NCI-H1092 treated with DMSO at 0.1 percent for 48 hours (cell line): ENCODE measurements around the gene TMEM184A.
"Not testable (repeated sequence)": the region's sequence is repeated elsewhere in the genome, so short reads cannot be mapped to it uniquely, and the experiment has no call there.

Experiments used
- DNase-seq: peaks from one replicate; lab custom pipeline; 2025; lab: John Stamatoyannopoulos, UW

TMEM184A gene

DNA sequence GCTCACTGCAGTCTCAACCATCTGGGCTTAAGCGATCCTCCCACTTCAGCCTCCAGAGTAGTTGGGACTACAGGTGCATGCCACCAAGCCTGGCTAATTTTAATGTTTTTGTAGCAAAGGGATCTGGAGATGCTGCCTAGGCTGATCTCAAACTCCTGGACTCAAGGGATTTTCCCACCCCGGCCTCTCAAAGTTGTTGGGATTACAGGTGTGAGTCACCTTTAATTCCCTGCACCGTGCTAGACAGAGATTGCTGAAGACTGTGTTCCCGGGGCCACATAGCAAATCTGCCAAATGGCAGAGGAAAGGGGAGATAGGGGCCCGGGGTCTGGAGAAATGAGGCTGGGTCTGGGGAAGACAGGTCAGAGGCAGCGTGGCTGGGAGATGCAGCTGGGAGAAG lies 34.5 kb upstream of the TMEM184A start:
- no peak for DNase-seq

DNA sequence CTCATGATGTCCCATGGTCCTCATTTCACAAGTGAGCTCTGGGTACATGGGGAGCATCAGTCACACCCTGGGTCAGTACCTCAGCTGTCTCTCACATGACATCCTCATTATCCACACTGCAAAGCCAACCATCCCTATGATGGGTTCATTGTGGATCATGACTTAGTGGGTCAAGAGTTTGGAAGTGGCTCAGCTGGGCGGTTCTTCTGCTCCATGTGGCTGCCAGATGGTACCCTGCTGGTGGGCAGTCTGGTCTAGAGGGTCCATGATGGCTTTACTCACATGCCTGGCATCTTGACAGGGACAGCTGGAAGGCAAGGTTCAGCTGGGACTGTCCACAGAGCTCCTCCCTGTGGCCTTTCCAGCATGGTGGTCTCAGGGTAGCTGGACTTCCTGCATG lies 33.0 kb upstream of the TMEM184A start:
- DNase-seq, result no peak

DNA sequence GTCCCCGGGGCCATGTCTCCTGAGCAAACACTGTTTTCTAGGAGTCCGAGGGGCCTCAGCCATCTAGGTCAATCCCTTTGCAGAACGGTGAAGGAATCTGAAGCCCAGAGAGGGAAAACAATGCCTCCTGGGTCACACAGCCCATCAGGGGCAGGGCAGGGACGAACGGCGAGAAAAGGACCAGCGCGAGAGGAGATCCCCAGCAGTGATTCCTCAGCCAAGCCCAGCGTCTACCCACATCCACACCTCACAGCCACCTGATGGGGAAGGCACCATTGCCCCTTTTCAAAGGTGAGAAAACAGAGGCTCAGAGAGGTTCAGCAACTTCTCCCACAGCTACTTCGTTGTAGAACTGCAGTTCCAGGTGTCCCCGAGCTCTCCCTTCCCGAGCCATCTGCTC lies 31.7 kb upstream of the TMEM184A start:
- DNase-seq, result no peak

DNA sequence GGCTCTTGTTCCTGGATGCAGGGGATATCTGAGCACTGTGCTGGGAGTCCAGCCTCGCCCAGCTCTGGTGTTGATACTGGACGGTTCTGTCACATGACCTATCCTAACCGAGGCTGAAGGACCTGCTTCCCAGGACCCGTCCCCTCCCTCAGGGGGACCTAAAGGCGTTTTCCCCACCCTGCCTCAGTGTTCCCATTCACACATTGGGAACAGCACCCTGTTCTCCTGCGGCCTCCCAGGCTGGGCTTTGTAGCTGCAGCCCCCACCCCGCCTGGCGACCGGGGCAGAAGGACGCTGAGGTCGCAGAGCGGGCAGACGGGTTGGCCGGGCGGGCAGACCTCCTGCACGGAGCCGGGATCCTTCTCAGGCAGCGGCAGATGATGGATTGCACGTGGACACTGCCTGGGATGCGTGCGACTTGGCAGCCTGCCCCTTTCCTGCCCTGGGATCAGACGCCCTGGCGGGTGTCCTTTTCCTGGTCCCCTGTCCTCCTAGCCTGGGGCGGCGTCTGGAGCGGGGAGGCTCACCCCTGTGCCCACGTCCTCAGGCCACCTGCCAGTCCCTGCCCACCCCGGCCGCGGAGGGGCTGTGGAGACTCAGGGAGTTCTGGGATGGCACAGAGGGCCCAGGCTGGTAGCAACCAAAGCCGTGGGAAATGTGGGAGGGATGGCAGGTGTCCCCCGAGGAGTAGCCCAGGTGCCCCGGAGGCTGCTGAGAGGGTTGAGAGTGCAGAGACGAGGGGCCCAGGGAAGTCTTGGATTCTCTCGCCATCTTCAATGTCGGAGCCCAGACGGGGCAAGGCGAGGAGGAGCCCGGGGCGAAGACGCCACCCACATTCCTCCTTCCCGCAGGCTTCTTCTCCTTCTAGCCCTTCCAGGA lies 31.1 kb upstream of the TMEM184A start:
- peak; percentile 11 for DNase-seq

DNA sequence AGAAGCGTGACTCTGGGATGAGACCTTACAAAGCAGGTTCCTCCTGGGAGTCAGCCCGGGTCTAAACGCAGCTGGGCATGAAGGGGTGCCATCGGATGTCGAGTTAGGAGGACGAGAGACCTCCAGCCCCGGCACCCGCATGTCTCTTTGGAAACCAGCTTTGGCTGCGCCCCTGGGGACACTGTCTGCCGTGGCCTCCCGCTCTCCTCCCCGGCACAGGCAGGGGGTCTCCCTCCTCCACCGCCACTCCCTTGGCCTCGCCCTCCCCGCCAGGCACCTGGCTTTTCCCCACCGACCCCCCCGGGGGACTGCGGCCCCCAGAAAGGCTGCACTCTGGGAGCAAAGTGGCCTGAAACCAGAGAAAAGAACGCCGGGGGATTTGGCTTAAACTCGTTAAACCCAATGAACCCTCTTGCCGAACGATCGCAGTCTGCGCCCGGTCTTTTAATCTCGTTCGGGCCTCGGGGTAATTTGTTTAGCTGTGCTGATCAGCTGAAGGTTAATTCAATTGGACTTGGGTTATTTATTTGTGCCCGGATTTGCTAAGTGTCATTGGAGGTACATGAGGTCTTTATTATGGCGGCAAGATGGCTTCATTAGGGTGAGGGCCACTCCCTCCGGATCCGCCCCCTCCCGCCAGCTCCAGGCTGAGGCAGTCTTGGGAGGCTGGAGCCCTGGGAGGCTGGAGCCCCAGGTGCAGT lies 30.3 kb upstream of the TMEM184A start:
- DNase-seq, result peak; percentile 5

DNA sequence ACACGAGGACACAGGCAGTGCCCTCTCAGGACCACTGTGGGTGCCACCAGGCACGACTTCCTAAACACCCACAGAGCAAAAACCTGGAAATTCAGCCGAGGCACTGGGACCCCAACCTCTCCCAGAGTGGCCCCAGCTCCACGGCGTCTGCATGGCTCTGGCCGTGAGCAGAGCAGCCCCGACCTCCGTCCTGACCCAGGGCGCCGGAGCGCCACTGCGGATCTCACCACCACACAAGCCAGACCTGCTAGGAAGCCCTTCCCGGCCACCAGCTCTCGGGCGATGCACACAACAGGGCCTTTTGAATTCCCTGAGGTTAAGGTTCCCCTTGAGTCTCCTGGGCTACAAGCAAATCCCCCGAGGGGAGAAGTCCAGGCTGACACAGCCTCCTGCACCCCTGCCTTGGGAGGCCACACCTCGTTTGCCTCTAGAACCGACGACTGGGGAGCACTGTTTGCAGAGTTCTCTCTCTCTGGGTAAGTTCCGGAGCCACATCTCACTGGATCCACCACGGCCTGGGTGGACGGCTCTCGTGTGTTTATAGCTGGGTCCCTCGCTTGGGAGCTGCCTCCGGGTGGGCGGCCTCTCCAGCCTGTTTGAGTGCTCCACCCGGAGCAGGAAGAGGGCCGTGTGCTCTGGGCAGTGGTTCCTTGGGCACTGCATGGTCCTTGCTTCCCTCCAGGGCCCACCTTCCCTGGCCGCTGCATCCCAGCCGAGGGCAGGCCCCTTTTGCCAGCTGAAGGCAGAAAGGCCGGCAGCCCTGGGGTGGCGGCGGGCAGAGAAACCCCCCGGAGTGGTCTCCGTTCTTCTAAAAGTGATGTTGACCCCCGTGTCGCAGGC lies 29.4 kb upstream of the TMEM184A start:
- no peak for DNase-seq

DNA sequence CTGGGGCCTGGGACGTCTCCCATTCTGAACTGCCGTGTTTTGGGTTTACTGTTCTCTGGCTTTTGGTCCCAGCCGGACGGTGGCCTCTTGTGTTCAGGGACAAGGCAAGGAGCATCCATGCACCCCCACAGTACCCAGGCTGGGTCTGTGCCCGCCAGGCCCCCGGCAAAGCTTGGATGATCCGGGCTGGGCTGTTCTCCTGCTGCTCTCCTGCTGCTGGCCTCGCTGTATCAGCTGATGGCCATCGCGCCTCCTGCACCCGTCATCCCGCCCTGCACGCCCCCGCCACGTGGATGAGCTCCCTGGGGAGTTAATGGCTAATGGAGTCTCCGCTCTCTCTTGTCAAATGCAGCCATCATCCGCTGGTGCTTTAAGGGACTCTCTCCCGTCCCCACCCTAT lies 28.7 kb upstream of the TMEM184A start:
- DNase-seq, result no peak

DNA sequence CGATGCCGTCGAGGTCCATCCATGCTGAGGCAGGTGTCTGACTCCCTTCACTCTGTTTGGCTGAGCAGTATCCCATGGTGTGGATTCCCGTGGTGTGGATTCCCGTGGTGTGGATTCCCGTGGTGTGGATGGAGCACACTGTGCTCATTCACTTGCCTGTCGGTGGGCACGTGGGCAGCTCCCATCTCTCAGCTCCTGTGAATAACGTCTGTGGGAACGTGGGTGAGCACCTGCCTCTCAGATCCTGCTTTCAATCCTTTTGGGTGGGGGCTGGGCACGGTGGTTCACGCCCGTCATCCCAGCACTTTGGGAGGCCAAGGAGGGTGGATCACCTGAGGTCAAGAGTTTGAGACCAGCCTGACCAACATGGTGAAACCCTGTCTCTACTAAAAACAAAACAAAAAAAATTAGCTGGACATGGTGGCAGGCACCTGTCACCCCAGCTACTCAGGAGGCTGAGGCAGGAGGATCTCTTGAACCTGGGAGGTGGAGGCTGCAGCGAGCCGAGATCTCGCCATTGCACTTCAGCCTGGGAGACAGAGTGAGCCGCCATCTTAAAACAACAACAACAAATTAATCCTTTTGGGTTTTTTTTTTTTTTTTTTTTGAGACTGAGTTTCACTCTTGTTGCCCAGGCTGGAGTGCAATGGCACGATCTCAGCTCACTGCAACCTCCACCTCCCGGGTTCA lies 27.4 kb upstream of the TMEM184A start:
- not testable (repeated sequence) for DNase-seq

DNA sequence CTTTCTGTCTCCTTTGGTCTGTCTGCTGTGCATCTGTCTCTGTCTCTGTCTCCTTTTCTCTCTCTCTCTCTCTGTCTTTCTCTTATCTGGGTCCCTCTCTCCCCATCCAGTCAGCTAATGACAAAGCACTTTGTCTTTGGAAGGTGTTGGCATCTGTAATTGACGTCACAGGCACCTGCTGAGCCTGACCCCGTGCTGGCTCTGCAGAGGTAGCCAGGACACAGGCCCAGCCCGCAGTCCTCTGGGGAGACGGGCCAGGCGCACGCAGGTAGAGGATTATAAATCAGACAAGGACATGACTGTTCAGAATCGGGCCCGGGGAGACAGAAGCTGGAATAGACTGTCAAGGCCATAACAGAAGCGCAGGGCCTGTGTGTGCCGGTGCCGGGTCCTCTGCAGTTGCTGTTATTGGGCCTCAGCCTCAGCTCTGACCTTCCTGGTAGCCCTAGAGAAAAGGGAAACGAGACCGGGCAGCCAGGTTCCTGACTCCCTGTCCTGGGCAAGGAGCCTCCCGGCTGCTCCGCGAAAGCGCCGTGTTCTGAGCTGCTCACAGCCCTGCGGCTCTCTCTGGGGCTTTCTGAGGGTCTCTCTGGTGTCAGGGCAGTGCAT lies 24.5 kb upstream of the TMEM184A start:
- no peak for DNase-seq

DNA sequence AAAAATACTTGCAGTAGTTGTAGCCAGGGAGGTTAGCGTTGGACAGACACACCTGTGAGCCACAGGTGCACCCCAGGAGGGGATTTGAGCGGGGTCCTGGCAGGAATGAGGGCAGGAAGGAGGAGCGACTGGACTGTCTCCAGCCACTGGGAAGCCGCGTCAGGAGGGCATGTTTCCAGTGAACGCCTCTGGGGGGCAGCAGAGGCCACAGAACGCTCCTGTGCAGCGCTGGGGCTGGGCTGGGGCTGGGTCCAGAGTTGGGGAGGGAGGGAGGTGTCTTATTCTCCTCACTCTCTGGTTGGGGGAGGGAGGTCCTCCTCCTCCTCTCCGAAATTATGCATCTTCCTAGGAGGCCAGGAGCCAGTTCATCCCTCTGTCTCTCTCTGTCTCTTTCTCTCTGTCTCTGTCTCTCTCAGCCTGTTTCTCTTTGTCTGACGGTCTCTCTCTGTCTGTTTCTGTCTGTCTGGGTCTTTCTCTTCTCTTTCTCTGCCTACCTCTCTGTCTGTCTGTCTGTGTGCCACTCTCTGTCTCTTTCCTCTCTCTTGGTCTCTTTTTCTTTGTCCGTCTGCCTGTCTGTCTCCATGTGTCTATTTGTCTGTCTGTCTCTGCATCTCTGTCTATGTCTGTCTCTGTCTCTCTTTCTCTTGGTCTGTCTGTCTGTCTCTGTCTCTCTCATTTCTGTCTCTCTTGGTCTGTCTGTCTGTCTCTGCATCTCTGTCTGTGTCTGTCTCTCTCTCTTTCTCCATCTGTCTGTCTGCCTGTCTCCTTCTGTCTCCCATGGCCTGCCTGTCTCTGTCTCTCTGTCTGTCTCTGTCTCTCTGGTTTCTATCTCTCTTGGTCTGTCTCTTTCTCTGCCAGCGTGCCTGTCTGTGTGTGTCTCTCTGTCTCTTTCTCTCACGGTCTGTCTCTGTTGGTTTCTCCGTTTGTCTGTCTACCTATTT lies 23.7 kb upstream of the TMEM184A start:
- peak; percentile 58 for DNase-seq

DNA sequence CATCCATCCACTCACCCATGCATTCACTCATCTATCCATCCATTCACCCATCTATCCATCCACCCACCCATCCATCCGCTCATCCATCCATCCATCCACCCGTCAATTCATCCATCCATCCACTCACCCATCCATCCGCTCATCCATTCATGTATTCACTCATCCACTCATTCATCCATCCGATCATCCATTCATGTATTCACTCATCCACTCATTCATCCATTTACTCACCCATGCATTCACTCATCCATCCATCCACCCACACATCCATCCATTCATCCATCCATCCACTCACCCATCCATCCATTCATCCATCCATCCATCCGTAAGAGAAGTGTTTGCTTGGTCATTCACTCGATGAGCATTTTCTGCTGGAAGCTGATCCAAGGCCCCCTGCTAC lies 22.5 kb upstream of the TMEM184A start:
- DNase-seq, result no peak

DNA sequence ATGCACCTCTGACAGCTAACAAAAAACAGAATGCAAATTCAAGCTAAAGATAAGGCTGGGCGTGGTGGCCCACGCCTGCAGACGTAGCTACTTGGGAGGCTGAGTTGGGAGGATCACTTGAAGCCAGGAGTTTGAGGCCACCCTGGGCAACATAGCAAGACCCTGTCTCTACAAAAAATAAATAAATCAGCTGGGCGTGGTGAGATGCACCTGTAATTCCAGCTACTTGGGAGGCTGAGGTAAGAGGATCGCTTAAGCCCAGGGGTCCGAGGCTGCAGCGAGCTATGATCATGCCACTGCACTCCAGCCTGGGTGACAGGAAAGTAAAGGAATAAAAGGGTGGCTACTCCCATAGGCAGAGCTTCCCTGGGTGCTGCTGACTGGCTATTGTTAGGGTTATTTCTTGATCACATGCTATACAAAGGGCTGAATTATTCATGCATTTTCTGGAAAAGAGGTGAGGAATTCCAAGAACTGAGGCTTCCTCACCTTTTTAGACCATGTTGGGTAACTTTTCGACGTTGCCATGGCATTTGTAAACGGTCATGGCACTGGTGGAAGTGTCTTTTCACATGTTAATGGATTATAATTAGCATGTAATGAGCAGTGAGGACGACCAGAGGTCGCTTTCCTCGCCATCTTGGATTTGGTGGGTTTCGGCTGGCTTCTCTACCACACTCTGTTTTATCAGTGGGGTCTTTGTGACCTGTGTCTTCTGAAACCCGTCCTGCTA lies 20.7 kb upstream of the TMEM184A start:
- DNase-seq, result no peak

DNA sequence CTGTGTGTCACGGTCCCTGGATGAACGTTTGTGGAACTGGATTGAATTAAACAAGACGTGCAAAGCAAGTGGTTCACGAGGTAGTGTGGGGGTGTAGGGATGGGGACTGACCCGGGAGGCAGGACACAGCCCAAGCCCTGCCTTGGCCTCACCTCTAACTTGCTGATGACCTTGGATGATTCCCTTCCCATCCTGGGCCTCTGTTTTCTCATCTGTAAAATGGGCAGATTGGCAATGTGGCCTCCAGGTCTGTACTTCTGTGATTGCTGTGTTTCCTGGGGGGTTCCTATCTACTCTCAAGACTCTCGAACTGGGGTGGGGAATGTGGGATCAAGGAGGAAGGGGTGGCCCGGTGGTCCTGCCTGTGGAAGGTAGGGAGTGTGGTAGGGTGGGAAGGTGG lies 19.8 kb upstream of the TMEM184A start:
- no peak for DNase-seq

DNA sequence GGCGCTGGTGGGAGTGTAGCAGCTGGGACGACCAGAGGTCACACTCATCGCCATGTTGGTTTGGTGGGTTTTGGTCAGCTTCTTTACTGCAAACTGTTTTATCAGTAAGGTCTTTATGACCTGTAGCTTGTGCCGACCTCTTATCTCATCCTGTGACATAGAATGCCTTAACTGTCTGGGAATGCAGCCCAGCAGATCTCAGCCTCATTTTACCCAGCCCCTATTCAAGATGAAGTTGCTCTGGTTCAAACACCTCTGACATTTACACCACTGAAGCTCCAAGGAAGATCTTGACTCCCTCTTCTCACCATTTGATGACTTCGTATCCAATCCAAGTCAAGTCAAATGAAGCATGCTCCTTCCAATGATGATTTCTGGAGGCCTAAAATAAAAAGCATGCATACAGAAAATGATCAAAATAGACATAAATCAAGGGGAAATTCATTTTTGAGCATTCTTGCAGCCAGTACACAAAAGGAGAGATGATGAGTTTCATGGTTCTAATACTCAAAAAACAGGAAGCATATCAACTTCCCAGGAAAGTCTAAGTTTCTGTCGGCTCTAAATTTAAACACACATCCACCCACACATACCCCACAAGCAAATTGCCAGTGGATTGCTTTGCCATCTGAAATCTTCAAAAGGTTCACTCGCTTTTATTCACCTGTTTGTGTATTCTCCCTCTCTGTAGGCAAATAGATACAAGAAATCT lies 16.3 kb upstream of the TMEM184A start:
- DNase-seq, result no peak

DNA sequence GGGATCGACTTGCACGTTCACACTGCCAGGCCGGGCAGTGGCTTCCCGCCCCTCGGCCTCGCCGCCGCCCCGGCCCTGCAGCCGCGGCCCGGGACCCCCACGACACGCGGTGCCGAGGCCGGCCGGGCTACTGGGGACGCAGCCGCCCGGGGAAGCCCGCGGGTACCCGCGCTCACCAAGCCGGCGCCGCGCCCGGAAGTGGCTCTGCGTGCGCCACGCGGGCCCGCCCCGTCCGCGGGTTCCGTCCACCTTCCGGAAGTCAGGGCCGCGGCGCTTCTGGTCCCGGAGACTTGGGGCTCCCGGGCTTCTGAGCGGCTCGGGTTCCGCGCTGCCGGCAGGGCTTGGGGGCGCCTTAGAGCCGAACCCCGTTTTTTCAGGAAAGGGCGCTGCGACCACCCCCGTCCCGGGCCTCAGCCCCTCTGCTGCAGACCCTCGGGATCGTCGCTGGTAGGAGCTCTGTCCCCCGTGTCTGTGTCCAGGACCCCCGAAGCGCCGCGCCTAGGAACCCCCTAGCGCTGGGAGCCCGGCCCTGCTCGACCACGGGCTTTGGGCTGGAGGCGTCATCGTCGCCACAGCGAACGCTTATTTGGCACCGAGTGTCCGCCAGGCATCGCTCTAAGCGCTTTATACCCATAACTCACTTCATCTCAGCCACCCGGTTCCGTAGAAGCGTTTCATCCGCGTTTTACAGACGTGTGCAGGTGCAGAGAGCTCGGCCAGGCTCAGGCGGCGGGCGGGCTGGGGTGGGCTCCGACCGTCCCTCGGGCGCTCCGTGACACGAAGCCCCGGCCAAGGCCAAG lies 14.0 kb upstream of the TMEM184A start, which contains the start of gene PSMG3:
TSS of gene PSMG3 (minus strand) at position 200 of the 800 bp plus-strand sequence. CDS start 693 bp downstream, outside the sequence.
- DNase-seq, result peak; percentile 91

DNA sequence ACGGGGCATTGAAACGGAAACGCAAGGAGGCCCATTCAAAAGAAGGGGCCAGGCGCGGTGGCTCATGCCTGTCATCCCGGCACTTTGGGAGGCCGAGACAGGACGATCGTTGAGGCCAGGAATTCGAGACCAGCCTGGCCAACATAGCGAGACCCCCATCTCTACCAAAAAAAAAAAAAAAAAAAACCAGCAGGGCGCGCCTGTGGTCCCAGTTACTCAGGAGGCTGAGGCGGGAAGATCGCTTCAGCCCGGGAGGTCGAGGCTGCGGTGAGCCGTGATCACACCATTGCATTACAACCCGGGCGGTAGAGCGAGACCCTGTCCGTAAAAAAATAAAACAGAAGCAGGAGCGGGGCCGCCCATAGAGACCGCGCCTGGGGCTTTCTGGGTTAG lies 13.4 kb upstream of the TMEM184A start:
- DNase-seq, result no peak

DNA sequence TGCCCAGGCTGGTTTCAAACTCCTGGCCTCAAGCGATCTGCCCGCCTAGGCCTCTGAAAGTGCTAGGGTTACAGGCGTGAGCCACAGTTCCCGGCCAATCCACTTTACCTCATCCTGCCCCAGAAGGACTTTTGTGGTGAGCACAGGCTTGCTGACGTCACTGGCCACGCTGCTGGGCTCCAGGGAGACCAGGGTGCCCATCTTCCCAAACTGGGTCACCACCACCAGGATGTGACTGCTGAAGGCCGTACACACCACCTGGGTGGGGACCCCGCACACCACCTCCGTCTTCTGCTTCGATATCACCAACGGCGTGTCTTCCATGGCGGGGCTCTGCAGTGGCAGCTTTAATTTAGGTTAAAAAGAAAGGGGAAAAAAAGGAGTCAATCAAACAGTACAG lies 13.0 kb upstream of the TMEM184A start:
- DNase-seq, result no peak

DNA sequence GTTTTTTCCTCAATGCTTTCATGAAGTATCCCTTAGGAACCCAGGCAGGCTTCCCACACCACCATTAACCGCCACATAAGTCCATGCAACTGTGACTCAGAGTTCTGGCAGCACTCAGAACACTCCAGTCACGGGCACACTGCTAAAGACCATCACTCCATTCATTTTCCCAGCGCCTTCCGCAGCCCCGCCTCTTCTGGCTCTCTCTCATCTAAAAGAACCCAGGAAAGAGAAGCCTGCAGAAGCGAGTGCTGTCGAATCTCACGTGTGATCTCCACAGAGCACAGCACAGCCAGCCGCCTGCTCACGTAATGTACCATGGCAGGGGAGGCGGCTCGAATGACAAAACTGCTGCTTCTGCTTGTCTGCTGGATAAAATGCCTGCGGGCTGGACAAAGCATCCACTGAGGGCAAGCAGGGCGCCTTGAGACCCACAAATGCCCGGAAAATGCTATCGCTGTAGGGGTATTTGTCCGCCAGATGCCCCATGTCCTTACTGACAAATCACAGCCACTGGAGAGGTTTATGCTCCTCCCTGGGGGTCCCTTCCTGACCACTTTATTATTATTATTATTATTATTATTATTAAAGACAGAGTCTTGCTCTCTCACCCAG lies 12.0 kb upstream of the TMEM184A start:
- no peak for DNase-seq
